Activated T-cell treated with anti-CD3 and anti-CD28 coated beads for 24 hours (primary cell): ENCODE measurements around the gene HAND2.

ENCODE experiments used
- DNase-seq: peaks from one replicate; pipeline ENCODE4 v3.0.0-alpha.2; 2020; ENCODE audit warnings: low read depth

Gene HAND2

GRCh38 chr4:173529477-173530325, at the start of gene HAND2:
HAND2 (minus strand) TSS chr4:173530229; CDS start chr4:173529289, 940 bp downstream.
- no peak for DNase-seq

GRCh38 chr4:173578956-173579355, 48.9 kb upstream of the HAND2 start:
- DNase-seq: no peak

GRCh38 chr4:173577963-173578362, 47.9 kb upstream of the HAND2 start:
- no peak for DNase-seq

GRCh38 chr4:173575482-173576152, 45.6 kb upstream of the HAND2 start:
- DNase-seq: no peak

GRCh38 chr4:173573725-173574124, 43.7 kb upstream of the HAND2 start:
- no peak for DNase-seq

- no peak for DNase-seq
Observed at GRCh38 chr4:173573286-173573685, 43.3 kb upstream of the HAND2 start.

GRCh38 chr4:173572493-173573129, 42.6 kb upstream of the HAND2 start:
- no peak for DNase-seq

GRCh38 chr4:173571620-173572019, 41.6 kb upstream of the HAND2 start:
- no peak for DNase-seq

GRCh38 chr4:173565281-173565680, 35.3 kb upstream of the HAND2 start:
- no peak for DNase-seq

- no peak for DNase-seq
Observed at GRCh38 chr4:173564461-173564860, 34.4 kb upstream of the HAND2 start.

GRCh38 chr4:173560896-173561295, 30.9 kb upstream of the HAND2 start:
- DNase-seq: no peak

- DNase-seq: no peak
Observed at GRCh38 chr4:173556398-173557131, 26.5 kb upstream of the HAND2 start.

GRCh38 chr4:173547889-173548288, 17.9 kb upstream of the HAND2 start:
- DNase-seq: no peak

GRCh38 chr4:173546776-173547175, 16.7 kb upstream of the HAND2 start:
- no peak for DNase-seq

- no peak for DNase-seq
Observed at GRCh38 chr4:173545440-173545839, 15.4 kb upstream of the HAND2 start.

- no peak for DNase-seq
Observed at GRCh38 chr4:173543266-173543665, 13.2 kb upstream of the HAND2 start.

- no peak for DNase-seq
Observed at GRCh38 chr4:173539986-173540385, 10.0 kb upstream of the HAND2 start.

- no peak for DNase-seq
Observed at GRCh38 chr4:173538909-173539445, 8.9 kb upstream of the HAND2 start.

- DNase-seq: no peak
Observed at GRCh38 chr4:173538148-173538908, 8.3 kb upstream of the HAND2 start.

- no peak for DNase-seq
Observed at GRCh38 chr4:173537613-173538147, 7.7 kb upstream of the HAND2 start.
